BJ (cell line): ENCODE data around the gene FANCL. TPM values are rescaled to one million over a fixed set of nuclear protein-coding genes. Genes with fewer than 3 reads are reported as not detected.
"Not testable (repeated sequence)": the region's sequence is repeated elsewhere in the genome, so short reads cannot be mapped to it uniquely, and the experiment has no call there.

Experiments used
- CTCF ChIA-PET: fragments of 350-600 bp; formaldehyde crosslinking; extraction: SDS; loops from one replicate; lab custom pipeline; 2021; ENCODE audit warnings: antibody characterized with exemption, inconsistent platforms; lab: Yijun Ruan, JAX
- POLR2A ChIA-PET: fragments of 300-600 bp; sonication (Branson Sonifier 250); formaldehyde crosslinking; extraction: SDS; loops from one replicate; lab custom pipeline; 2021; ENCODE audit warnings: antibody characterized with exemption; lab: Charles Lee
- DNase-seq: peaks from one replicate; pipeline ENCODE4 v3.0.0-alpha.2; 2011; ENCODE audit warnings: low read depth
- H3K27me3 ChIP-seq: 2 replicates; pipeline ENCODE4 v1.6.0; 2011; ENCODE audit warnings: low read length; ENCODE audit not compliant: control insufficient read depth, insufficient read depth
- H3K36me3 ChIP-seq: 2 replicates; pipeline ENCODE4 v1.5.1; 2011; ENCODE audit warnings: low read length; ENCODE audit not compliant: control insufficient read depth, insufficient read depth
- H3K4me3 ChIP-seq: 2 replicates; pipeline ENCODE4 v1.5.1; 2011; ENCODE audit warnings: low read depth, mild to moderate bottlenecking, control low read depth, low read length
- polyA plus RNA-seq: library from polyadenylated mRNA; depleted of rRNA; stranded (reverse); fragments of >200 nt; gene quantifications from 2 replicates; pipeline ENCODE4 v1.2.3, GENCODE V29; 2011
- TF ChIP-seq, protein P1 (sequence below): IDR thresholded peaks from 2 replicates; pipeline ENCODE4 v1.5.1; 2011; ENCODE audit warnings: low read depth, mild to moderate bottlenecking, control low read depth, inconsistent platforms, low read length, moderate library complexity; ENCODE audit not compliant: insufficient read depth

Gene FANCL
- polyA plus RNA-seq, 1 experiment, result 6.4 TPM

DNA sequence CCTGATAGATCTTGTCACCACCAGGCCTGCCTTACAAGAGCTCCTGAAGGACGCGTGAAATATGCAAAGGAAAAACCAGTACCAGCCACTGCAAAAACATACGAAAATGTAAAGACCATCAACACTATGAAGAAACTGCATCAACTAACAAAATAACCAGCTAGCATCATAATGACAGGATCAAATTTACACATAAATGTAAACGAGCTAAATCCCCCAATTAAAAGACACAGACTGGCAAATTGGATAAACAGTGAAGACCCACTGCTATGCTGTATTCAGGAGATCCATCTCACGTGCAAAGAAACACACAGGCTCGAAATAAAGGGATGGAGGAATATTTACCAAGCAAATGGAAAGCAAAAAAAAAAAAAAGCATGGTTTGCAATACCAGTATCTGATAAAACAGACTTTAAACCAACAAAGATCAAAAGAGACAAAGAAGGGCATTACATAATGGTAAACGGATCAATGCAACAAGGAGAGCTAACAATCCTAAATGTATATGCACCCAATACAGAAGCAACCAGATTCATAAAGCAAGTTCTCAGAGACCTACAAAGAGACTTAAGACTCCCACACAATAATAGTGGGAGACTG is 70.7 kb downstream of the FANCL start:
- H3K36me3 ChIP-seq, H3K4me3 ChIP-seq, POLR2A ChIA-PET, DNase-seq, H3K27me3 ChIP-seq: not testable (repeated sequence)
- CTCF ChIA-PET, result interaction anchor here (0.6 to 1.0 kb wide), 2 partner anchors 20 to 28 kb away, joined by 3 read pairs; no protein-coding TSS in a partner anchor

DNA sequence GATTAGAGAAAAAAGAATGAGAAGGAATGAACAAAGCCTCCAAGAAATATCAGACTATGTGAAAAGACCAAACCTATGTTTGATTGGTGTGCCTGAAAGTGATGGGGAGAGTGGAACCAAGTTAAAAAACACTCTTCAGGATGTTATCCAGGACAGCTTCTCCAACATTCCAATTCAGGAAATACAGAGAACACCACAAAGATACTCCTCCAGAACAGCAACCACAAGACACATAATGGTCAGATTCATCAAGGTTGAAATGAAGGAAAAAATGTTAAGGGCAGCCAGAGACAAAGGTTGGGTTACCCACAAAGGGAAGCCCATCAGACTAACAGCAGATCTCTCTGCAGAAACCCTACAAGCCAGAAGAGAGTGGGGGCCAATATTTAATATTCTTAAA is 71.3 kb downstream of the FANCL start:
- H3K4me3 ChIP-seq, DNase-seq, H3K27me3 ChIP-seq, H3K36me3 ChIP-seq, POLR2A ChIA-PET: not testable (repeated sequence)
- CTCF ChIA-PET, result interaction anchor here (1.0 kb wide), 1 partner anchor 27 kb away, joined by 3 read pairs; no protein-coding TSS in a partner anchor

DNA sequence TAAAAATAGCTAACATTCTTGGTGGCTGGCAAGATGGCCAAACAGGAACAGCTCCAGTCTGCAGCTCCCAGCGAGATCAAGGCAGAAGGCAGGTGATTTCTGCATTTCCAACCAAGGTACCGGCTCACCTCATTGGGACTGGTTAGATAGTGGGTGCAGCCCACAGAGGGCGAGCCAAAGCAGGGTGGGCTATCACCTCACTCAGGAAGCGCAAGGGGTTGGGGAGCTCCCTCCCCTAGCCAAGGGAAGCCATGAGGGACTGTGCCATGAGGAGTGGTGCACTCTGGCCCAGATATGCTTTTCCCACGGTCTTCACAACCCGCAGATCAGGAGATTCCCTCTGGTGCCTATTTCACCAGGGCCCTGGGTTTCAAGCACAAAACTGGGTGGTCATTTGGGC is 73.0 kb downstream of the FANCL start:
- H3K4me3 ChIP-seq, POLR2A ChIA-PET, DNase-seq, H3K27me3 ChIP-seq, H3K36me3 ChIP-seq: not testable (repeated sequence)
- CTCF ChIA-PET, result interaction anchor here (0.9 to 1.4 kb wide), 2 partner anchors 24 to 262 kb away, joined by 3 read pairs; no protein-coding TSS in a partner anchor

DNA sequence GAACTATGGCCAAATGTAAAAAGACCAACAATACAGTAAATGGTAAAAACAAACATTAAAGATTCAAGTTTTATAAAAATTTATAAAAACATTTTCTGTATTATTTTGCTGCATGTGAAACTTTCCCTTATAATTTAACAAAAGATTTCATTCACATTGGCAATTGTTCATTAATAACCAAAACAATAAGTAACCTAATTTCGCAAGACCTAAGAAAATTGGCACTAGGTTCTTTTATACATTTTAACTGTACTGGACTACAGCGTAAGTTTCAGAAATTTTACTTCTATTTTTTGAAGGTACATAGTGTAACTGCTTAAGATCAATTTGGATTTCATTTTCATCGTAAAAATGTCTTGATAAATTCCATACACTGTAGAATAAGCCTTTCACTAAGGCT is 77.2 kb downstream of the FANCL start:
- no peak overlapping the region for H3K4me3 ChIP-seq
- TF ChIP-seq, protein P1, sequence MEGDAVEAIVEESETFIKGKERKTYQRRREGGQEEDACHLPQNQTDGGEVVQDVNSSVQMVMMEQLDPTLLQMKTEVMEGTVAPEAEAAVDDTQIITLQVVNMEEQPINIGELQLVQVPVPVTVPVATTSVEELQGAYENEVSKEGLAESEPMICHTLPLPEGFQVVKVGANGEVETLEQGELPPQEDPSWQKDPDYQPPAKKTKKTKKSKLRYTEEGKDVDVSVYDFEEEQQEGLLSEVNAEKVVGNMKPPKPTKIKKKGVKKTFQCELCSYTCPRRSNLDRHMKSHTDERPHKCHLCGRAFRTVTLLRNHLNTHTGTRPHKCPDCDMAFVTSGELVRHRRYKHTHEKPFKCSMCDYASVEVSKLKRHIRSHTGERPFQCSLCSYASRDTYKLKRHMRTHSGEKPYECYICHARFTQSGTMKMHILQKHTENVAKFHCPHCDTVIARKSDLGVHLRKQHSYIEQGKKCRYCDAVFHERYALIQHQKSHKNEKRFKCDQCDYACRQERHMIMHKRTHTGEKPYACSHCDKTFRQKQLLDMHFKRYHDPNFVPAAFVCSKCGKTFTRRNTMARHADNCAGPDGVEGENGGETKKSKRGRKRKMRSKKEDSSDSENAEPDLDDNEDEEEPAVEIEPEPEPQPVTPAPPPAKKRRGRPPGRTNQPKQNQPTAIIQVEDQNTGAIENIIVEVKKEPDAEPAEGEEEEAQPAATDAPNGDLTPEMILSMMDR, result no peak
- CTCF ChIA-PET, result no interaction called here
- H3K36me3 ChIP-seq, result 0 out of 2 replicates have a peak, but pooled peaks cover 1% of the 10 kb centered on the region
- no peak for DNase-seq
- POLR2A ChIA-PET, result no interaction called here
- H3K27me3 ChIP-seq, result no peaks in the 10 kb centered on the region

DNA sequence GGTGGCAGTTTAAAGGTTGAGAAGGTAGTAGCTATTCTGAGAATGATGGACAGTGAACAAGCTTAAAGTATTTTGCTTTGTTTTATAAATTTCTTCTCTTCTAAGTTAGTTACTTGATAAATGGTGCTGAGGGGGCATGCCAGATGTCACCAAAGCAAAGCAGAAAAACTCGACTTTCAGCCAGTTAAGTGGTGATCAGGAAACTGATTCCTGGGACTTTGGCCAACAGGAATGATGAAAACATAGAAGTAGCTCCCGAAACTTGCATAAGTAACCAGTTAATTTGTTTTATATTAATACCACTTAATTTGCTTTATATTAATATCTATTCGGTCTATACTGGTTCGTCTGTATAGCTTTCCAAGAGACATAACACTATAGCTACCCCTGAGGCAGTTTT is 82.6 kb downstream of the FANCL start:
- no peaks in the 10 kb centered on the region for H3K27me3 ChIP-seq
- CTCF ChIA-PET, result interaction anchor here (1.3 kb wide), 1 partner anchor 9 kb away, joined by 3 read pairs; no protein-coding TSS in a partner anchor
- no peak for DNase-seq
- TF ChIP-seq, protein P1, result no peak
- H3K4me3 ChIP-seq, result no peak overlapping the region
- POLR2A ChIA-PET, result no interaction called here
- H3K36me3 ChIP-seq, result 0 out of 2 replicates have a peak, but pooled peaks cover 1% of the 10 kb centered on the region

DNA sequence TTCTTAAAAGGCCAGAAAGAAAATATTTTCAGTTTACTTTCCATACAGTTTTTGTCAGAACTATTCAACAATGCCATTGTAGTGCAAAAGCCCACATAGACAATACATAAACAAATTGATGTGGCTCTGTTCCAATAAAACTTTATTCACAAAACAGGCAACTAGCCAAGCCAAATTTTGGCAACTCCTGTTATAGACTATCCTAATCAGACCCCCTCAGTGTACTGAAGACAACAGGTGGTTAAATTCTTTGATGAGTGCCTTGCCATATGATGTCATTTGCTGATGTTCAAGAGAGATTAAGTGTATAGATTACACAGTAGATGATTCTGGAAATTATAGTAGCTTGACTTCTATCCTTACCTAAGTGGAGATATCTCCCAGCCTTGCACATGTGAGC is 83.4 kb downstream of the FANCL start:
- DNase-seq, result no peak
- Histone ChIP-seq H3K36me3 (0 out of 2 replicates have a peak, but pooled peaks cover 1% of the 10 kb centered on the region), H3K4me3 (no peak overlapping the region), H3K27me3 (no peaks in the 10 kb centered on the region)
- CTCF ChIA-PET, result interaction anchor here (1.3 kb wide), 1 partner anchor 9 kb away, joined by 3 read pairs; no protein-coding TSS in a partner anchor
- POLR2A ChIA-PET, result no interaction called here
- TF ChIP-seq, protein P1, result no peak

DNA sequence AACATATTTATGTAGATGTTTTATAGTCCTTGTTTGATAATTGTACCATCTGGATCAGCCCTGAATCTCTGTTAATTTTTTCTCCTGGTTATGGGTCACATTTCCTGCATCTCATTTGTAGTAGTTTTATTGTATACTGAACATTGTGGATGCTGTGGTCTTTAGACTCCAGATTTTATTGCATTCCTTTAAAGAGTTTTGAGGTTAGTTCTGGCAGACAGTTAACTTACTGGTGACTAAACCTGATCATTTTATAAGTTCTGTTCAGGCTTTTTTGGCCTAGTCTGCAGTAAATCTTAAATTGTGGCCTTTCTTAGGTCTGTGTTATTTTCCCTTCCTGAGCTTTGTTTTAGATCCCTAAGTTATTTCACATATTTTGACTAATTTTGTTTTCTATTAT is 84.3 kb downstream of the FANCL start:
- H3K27me3 ChIP-seq, result no peaks in the 10 kb centered on the region
- TF ChIP-seq, protein P1, result no peak
- peak; percentile 83 for DNase-seq
- ChIA-PET CTCF (interaction anchor here (0.8 kb wide), 2 partner anchors 9 to 207 kb away, joined by 3 read pairs; no protein-coding TSS in a partner anchor), POLR2A (no interaction called here)
- no peaks in the 10 kb centered on the region for H3K36me3 ChIP-seq
- no peak overlapping the region for H3K4me3 ChIP-seq
